Dedifferentiated amniotic fluid mesenchymal stem cell (primary cell): ENCODE data around the gene COX11.

ENCODE experiments used
- DNase-seq: peaks from one replicate; pipeline ENCODE4 v3.0.0-alpha.2; 2016; ENCODE audit errors: extremely low spot score

COX11 gene

DNA sequence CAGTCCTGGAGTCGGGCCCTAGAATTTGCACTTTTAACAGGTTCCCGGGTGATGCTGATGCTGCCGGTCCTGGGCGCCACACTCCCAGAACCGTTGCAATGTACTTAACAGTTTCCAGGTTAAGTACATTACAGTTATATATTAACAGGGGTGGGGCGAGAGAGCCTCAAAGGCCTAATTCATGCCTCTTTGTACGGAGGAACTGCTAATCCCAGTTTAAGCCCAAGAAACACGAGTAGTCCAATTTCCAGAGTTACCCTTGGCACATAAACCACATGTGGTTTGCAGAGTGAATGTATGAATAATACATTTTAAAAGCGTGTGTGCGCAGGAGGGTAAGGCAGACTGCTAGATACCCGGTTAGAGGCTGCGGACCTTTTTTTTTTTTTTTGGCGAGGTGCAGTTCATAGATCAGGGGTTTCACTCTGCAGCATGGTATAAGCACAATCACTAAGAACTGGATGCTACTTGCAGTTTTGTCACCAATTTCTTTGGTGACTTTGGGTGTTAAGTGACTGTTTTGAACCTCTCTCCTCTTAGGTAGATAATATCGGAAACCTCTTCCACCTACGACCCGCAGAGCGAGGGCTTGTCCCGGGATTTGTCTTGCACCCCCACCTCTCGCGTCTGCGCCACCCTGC is 713 bp downstream of the COX11 start:
- DNase-seq, result no peak

DNA sequence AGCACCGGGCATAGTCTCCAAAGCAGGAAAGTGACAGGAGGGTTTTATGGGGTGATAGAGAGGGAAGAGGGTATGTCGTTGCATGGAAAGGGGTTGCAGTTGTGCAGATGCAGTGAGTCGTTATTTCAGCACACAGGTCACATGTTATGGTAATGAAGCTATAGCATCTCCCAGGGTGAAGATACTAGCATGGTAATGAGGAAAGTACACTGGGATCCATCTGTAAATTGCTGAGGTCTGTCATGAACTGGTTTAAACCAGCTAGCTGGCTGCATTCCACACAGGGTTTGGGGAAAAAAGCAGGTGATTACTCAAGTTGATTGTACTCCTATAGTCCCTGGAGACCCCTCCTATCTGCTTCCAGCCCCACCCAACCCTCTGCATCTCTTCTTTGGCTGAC is 11.7 kb downstream of the COX11 start:
- no peak for DNase-seq

DNA sequence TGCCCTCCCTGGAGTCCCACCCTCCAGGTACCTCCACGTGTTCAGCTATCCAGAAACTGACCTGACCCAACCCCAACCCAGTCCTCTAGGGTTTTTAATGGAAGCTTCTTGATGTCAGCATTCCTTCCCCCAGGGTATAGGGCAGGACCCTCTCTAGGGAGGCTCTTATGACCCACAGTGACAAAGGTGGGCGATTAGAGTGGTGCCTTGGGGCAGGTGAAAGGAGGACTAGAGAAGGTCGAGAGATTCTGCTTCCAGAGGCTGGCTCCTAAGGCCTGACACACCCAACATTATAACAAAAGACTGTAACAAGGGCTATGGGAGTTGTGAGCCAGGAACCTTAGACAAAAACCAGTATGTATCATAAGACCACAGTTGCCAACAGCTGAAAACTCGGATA is 17.2 kb downstream of the COX11 start:
- no peak for DNase-seq

DNA sequence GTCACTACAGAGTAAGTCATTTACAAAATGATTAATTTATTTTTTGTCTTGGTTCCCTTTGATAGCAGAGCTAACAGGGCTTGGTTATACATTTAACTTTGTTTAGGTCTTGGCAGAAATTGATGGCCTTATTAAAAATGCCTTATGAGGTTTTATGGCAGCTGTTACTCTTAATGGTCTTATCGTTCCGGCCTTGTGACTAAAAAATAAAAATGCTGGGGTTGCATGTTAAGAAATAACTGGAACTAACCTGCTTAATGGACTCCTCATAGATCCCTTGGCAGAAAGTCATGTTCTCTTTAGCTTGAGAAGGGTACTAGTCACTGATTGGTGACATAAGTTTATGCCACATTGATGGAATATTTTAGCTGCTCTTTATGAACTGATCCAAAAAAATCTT is 18.3 kb downstream of the COX11 start:
- no peak for DNase-seq

DNA sequence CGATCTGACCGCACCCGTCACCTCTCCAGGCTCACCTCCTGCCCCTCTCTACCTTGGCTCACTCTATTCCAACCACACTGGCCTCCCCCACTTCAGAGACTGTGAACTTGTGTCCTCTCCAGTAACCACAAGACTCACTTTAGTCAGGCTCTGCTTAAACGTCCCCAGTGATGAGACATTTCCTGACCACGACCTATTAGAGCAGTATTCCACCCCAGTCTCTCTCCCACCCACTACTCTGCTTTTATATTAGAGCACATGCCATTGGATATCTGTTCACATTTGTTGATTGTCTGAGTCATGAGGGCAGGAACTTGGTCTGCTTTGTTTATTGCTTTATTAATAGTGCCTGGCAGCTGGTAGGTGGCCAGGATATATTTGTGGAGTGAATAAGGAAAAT is 20.1 kb downstream of the COX11 start:
- no peak for DNase-seq

DNA sequence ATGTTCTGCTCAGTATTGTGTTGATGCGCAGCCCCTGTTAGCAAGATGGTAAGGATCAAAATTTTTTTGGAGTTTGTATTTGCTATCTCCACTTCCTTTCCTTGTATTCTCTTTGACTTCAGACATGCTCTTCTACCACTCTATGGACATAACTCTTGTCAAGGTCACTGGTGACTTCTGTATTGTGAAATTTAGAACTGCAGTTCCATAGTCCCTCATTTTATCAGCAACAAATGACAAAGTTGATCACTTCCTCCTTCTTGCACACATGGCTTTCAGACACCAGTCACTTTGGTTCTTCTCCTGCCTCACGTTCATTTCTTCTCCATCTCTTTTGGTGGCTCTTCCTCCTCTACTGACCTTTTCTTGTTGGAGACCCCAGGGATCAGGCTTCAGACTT is 21.1 kb downstream of the COX11 start:
- DNase-seq, result no peak

DNA sequence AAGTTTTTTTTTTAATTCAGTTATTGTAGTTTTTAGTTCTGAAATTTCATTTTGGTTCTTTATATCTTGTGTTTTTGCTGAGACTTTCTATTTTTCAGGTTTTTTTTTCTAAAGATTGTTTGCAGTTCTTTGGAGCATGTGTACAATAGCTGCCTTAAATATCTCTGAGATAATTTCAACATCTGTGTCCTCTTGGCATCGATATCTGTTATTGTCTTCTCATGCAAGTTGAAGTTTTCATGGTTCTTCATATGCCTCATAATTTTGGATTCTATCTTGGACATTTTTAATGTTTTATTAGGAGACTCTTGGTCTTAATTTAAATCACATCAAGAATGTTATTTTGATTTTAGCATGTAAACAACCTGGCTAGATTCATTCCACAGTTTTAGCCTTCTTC is 22.8 kb downstream of the COX11 start:
- DNase-seq, result no peak

DNA sequence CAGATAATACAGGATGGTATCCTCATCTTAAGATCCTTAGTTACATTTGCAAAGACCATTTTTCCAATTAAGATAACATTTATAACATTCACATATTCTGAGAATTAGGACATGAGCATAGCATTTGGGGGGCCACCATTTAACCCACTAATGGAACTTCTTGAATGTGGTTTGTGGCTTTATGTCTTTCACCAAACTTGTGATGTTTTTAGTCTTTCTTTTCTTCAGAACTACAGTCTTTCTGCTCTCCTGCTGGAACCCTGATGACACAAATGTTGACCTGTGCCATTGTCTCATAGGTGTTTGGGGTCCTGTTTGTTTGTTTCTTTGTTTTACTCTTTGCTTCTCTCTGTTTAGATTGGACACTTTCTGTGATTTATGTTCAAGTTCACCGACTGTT is 23.2 kb downstream of the COX11 start:
- no peak for DNase-seq

DNA sequence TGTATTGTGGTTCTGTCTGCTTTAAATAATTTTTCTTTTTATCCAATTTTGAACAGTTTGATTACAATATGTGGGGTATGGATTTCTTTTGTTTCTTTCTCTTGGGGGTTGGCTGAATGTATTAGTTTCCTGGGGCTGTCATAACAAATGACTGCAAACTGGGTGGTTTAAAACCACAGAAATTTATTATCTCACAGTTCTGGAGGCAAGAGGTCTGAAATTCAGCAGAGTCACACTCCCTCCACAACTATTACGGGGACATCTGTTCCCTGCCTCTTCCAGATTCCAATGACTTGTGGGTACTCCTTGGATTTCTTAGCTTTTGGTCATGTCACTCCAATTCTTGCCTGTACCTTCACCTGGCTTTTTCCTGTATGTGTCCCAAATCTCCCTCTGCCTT is 23.7 kb downstream of the COX11 start:
- DNase-seq, result no peak

DNA sequence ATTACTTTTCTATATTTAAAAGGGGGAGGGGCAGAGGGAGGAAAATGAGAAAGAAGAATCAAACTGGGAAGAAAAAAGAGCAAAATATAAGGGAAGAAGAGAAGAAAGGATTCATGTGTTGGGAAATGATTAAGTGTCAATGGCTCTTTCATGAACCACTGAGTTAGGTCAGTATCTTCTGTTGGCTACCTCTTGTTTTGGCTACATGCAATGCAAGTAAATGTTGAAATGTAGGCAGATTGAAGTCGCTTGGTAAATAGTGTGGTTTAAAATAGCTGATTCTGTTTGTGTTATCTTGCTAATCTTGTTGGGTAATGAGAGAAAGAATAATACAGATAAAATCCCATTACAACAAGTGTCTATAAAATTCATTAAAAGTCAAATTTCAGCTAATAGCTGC is 27.2 kb downstream of the COX11 start:
- no peak for DNase-seq

DNA sequence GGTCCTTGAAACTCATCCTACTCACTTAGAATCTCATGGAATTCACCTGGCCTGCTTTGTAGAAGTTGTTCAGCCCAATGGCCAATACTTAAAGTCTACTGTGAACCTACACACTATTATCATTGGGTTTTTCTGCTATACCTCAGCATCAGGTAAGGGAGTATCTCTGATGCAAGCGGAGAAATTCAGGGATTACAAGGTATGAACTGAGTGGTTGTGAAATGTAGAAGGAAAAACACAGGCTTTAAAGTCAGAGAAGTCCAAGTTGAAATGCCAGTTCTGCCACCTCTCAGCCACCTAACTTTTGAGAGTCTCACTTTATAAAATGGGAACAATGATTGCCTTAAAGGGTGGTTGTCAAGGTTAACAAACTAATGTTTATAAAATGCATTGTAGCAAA is 31.0 kb downstream of the COX11 start:
- DNase-seq, result no peak

DNA sequence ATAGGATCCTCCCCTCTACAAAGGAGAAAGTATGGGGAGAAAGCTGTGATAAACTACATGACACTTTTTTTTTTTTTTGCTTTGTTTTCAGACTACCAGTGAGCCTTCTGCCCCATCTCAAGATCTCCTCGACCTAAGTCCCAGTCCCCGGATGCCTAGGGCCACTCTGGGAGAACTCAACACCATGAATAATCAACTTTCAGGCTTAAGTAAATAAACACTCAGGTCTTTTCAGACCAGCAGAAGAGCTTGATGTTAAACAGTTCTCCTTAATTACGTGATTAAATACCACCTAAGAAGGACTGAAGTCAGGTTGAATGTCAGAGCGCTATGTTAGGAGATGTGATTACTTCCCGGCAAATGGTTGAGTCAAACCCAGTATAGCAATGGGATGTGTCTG is 31.4 kb downstream of the COX11 start:
- DNase-seq, result no peak

DNA sequence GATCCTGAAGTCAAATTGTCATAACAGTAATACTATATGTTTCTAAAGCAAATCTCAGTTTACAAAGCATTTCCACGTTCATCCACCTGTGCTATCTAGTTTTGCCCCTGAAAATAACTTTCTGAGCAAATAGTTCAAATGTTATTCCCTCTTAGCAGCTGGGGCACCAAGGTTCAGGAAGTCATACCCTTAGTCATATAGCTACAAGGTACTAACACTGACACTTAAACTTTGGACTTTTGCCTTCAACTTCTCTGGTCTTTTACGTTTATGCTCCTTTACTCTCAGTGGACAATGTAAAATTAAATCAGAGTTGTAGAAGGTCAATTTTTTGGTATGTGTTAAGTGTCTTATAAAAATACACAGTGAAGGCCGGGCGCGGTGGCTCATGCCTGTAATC is 33.0 kb downstream of the COX11 start:
- DNase-seq, result no peak

DNA sequence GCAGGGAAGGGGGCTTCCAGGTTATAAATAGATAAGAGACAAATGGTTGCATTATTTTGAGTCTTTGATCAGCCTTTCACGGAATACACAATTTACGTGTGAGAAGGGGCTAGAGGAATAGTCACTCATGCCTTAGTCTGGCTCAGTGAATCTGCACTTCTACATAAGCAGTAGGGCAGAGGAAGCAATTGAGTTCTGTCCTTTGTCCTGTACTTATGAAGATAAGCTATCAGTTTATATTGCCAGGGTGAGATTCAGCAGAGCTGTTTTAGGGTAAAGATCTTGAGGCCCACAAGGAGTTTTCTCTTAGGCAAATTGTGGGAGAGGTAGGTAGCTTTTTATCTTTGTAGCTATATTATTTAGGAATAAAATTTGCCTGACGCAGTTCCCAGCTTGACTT is 34.5 kb downstream of the COX11 start:
- DNase-seq, result no peak

DNA sequence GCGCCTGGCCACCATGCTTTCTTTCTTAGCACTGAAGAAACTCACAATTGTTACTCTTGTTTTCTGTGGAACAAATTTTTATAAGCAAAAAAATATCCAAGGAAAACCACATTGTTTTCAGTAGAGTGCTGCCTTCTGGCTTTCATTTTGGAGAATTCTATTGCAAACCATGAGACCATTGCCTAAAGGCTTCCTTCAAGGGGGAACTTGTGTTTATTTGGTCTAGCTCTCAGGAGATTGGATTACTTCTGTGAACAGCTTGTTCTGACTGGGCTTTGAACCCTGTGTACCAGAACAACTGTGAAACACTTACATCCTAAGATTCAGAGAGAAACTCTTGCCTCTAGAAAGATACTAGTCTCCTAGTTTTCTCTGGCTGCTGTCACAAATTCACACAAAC is 35.7 kb downstream of the COX11 start:
- no peak for DNase-seq

DNA sequence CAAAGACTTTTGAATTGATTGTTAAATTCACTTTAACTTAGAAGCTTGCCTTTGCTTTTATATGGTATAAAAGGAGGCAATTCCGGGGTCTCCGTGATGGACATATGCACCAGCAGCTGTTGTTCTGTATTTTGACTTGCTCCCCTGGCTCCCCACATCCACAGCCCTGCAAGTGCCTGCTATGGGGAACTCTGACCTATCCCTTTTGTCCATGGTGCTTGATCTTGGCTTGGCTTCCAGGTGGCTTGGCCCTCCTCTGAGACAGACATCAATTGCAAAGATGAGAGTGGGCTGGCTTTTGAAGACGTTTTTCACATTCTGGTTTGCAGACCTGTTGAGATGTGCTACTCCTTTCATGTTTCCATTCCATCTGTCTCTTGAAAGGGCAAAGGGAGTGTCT is 40.9 kb downstream of the COX11 start:
- no peak for DNase-seq

DNA sequence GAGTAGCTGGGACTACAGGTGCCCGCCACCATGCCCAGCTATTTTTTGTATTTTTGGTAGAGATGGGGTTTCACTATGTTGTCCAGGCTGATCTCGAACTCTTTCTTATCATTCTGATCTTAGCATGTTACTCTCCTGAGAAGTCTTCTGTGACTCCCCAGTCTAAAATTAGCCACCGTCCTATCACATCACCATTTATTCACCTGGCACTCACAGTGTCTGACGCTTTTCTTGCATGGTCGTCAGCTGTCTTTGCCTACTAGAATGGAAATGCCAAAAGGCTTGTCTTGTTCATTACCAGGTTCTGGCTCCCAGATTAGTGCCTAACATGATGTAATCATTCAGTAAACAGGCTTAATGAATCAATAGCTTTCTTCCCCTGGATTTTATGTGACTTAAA is 44.0 kb downstream of the COX11 start:
- no peak for DNase-seq

DNA sequence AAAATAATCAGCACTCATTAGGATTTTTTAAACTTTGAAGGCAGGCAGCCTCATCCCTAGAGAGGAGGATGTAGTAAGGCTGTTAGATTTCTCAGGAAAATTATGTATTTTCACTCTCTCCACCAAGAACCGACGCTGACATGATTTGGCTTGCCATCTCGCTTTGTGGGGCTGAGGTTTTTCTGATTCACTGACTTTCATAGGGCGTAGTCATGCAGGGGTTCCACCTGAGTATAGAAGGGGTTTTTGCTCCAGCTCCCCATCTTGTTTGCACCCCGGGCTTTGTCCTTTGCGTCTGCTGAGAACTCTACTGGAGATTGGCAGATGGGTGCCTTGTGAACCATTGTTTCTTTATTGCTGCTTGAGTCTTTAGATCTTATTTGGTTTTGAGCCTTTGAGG is 47.6 kb downstream of the COX11 start:
- no peak for DNase-seq

DNA sequence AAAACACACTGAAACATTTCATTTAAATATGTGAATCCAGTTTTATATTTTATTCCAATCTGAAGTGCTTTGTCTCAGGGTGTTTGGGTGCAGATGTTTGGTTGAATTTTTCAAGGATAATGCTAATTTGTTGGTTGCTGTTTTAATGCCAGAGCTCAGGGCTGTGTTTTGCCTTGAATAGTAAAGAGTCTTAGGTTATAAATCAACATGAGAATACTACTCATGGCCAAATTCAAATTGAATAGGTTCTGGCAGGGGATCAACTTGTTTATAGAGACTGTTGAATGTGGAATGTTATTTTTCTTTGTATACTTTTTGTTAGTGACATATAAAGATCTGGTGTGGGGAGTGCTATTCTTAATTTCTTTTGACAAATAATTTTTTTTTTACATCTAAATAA is 49.0 kb downstream of the COX11 start:
- no peak for DNase-seq

DNA sequence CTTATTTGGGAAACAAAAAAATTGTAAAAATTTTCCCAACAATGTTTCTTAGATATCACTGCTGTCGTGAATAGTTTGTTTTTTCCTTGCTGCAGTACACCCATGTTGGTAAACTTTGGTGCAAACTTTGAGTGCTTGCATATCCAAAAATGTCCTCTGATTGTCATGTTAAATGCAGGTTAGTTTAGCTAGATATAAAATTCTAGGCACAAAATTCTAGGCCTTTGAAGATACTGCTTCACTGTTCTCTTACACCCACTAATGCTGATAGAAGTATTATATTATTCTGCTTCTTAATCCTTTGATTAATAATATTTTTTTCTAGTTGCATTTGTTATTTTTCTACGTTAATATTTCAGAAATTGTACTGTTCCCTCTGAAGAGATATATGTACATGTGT is 51.7 kb downstream of the COX11 start:
- no peak for DNase-seq
